GM21526 (cell line): ENCODE results near the gene SOX15.
"Not testable (repeated sequence)": the region's sequence is repeated elsewhere in the genome, so short reads cannot be mapped to it uniquely, and the experiment has no call there.

Experiments used
- ATAC-seq: cut with Tn5 transposase; IDR thresholded peaks from one replicate; pipeline ENCODE4 v1.9.1; 2021; ENCODE audit warnings: moderate library complexity; ENCODE audit not compliant: unreplicated experiment, low FRiP score

The SOX15 gene

DNA sequence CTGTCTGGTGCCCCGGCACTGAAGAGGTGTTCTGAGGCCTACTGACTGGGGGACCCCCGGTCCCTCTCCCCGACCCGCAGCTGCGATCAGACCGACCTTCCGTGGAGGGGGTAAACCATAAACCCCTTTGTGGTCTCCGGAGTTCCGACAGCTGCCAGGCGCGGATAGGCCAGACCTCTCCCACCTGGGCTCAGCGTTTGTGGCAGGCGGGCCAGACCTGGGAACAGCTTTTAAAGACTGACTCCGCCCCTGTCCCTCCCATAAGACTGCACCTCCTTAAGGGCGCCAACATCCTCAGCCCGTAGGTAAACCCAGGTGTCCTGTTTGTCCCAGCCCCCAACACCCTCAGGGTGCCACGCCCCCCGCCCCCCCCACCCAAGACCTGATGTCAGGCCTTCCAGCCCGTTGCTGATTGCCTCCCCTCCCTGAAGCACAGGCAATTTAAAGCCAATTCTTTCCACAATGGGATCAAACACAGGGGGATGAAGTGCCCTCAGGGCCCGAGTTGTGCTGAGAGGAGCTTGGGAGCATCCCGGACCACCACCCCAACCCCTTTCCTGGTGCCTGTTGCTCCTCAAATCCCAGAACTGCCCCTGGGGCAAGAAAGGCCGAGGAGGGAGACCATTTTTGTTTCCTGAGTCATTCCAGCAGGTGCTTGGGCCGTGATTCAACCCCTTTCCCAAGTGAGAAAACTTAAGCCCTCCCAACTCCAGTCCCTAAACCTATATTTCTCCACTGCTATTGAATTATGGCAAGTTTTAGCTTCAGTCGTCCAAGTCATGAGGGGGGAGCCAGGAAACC is at the start of gene SOX15:
SOX15 (minus strand) TSS at position 204 of the 801 bp plus-strand sequence. CDS start 418 bp downstream, outside the sequence.
- ATAC-seq: no peak

DNA sequence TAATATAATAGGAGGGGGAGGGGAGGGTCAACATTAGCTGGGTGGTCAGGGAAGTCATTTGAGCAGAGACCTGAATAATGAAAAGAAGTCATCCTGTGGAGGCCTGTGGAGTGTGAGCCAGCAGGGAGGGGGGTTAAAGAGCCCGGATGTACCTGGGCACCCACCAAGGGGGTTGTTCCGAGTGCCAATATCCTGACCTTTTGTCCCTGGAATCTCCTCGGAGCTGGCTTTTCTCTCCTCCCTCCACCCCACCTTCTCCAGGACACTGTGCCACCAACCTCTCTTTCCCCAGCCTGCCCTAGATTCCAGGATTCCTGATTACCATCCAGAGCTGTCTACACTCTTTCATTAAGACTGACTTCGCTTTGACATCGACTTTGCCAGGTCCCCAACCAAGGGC is 46.3 kb upstream of the SOX15 start:
- no peak for ATAC-seq

GRCh38 chr17:7634384-7634783 is 44.5 kb upstream of the SOX15 start:
- no peak for ATAC-seq

GRCh38 chr17:7633093-7633492 is 43.2 kb upstream of the SOX15 start:
- ATAC-seq: no peak

DNA sequence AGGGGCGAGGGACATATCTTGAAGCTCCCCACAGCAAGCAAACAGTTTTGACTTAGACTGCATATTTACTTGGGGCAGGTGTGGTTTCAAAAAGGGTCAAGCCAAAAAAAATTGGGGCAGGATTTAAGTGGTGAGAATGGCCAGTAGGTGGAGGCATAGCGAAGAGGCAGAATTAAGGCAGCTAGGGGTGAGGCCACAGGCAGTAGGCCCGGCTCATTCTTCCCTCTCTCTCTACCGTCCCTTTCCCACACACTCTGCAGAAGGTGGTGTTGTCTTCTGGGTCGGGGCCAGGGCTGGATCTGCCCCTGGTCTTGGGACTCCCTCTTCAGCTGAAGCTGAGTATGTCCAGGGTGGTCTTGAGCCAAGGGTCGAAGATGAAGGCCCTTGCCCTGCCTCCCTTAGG is 42.6 kb upstream of the SOX15 start:
- ATAC-seq: no peak

DNA sequence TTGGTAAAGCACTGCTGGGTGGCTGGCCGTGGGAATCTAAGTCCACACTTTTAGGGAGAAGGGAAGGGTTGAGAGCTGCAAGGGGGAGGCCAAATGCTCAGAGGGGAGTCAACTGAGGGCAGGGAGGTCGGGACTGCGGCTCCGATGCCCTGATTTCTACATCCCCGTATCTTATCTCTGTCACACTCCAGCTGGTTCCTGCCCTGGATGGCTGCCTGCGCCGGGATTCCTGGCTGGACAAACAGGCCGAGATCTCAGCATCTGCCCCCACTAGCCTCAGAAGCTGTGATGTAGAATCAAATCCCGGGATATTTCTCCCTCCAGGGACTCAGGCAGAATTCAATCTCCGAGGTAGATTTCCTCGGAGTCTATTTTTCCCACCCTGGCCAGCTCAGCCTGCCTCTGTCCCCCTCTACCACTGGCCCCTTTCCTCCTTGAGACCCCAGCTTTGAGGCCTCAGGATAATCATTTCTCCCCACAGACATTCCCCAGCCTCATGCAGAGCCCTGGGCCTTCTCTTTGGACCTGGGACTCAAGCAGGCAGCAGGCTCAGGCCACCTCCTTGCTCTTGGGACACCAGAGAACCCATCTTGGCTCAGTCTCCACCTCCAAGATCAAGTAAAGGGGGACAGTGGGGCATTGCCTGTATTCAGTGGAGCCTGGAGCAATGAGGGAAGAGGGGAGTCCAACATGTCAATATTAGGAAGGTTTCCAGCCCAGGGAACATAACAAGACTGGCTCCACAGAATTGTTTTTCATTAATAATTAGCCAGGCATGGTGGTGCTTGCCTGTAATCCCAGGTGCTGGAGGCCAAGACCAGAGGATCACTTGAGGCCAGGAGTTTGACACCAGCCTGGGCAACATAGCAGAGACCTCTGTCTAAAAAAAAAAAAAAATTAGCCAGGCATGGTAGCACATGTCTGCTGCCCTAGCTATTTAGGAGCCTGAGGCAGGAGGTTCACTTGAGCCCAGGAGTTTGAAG is 41.8 kb upstream of the SOX15 start:
- ATAC-seq: no peak

DNA sequence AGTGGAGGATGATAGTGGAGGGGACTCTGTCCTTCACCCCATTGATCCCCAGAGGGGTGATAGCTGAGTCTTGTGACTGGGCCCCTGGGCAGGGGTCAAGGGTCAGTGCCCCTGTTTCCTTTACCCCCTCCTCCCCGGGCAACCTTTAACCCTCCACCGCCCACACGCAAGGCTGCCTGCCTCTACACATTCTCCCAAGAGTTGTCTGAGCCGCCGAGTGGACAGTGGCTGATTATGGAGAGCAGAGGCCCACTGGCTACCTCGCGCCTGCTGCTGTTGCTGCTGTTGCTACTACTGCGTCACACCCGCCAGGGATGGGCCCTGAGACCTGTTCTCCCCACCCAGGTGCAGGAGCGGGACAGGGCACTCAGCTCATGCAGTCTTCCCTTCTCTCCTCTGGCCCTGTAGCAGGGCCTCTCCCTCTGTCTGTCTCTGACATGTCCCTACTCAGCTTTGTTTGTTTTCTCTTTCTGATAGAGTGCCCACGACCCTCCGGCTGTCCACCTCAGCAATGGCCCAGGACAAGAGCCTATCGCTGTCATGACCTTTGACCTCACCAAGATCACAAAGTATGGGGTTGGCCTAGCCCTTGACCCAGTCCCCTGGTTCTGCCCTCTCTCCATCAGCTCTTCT is 40.2 kb upstream of the SOX15 start, which contains the start of gene SHBG:
SHBG (plus strand) TSS at position 197 of the 633 bp plus-strand sequence; CDS start at position 235, 38 bp downstream.
- ATAC-seq: no peak

GRCh38 chr17:7627250-7628121 is 37.6 kb upstream of the SOX15 start, which contains the start of gene SAT2:
Gene SAT2 (minus strand): TSS chr17:7627821. CDS start chr17:7627635, 186 bp downstream.
- ATAC-seq: peak; percentile 68

DNA sequence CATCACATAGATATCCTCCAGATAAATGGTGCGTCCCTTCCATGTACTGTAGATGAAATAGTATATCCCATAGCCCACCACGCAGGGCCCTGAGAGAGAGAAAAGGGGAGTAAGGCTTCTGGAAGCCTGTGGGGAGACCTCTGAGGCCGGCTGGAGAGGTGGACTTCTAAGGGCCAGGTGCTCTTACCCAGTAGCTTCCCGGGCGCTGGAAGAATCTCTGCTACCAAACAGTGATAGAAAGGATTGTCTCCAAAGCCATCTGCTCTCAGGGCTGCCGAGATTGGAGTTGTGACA is 37.0 kb upstream of the SOX15 start:
- no peak for ATAC-seq

- ATAC-seq: no peak
Measured at GRCh38 chr17:7626307-7626706, 36.4 kb upstream of the SOX15 start.

DNA sequence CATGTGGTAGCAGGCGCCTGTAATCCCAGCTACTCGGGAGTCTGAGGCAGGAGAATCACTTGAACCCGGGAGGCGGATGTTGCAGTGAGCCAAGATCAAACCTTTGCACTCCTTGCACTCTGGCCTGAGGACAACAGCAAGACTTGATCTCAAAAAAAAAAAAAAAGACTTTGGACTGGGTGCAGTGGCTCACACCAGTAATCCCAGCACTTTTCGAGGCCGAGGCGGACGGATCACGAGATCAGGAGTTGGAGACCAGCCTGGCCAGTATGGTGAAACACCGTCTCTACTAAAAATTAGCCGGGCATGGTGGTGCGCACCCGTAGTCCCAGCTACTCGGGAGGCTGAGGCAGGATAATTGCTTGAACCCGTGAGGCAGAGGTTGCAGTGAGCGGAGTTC is 35.9 kb upstream of the SOX15 start:
- not testable (repeated sequence) for ATAC-seq

DNA sequence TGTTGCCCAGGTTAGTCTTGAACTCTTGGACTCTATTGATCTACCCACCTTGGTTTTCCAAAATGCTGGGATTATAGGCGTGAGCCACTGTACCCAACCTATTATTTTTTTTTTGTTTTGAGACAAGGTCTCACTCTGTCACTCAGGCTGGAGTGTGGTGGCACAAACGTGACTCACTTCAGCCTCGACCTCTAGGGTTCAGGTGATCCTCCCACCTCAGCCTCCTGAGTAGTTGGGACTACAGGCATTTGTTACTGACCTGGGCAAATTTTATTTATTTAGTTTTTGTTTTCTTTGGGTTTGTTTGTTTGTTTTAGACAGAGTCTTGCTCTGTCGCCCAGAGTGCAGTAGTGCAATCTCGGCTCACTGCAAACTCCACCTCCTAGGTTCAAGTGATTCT is 33.8 kb upstream of the SOX15 start:
- ATAC-seq: no peak

- no peak for ATAC-seq
Measured at GRCh38 chr17:7620835-7621234, 30.9 kb upstream of the SOX15 start.

- no peak for ATAC-seq
Measured at GRCh38 chr17:7618608-7619007, 28.7 kb upstream of the SOX15 start.

DNA sequence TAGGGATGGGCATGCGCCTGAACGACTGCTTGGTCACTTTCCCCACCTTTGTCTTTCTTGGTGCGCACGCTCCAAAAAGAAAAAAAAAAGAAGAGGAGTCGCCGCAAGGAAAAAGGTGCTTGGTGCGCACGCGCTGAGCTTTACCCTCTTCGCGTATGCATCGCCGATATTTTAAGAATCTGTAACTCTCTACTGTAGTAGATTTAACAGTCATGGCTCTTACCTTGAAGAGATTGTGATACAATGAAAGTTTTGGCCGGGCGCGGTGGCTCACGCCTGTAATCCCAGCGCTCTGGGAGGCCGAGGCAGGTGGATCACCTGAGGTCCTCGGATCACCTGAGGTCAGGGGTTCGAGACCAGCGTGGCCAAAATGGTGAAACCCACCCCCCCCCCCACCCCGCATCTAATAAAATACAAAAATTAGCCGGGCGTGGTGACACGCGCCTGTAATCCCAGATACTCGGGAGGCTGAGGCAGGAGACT is 25.4 kb upstream of the SOX15 start:
- ATAC-seq: no peak

- ATAC-seq: peak; percentile 78
Measured at GRCh38 chr17:7614425-7615264, 24.8 kb upstream of the SOX15 start, which contains the start of gene FXR2. Gene FXR2 (minus strand): TSS chr17:7614897. CDS start chr17:7614532, 365 bp downstream.

DNA sequence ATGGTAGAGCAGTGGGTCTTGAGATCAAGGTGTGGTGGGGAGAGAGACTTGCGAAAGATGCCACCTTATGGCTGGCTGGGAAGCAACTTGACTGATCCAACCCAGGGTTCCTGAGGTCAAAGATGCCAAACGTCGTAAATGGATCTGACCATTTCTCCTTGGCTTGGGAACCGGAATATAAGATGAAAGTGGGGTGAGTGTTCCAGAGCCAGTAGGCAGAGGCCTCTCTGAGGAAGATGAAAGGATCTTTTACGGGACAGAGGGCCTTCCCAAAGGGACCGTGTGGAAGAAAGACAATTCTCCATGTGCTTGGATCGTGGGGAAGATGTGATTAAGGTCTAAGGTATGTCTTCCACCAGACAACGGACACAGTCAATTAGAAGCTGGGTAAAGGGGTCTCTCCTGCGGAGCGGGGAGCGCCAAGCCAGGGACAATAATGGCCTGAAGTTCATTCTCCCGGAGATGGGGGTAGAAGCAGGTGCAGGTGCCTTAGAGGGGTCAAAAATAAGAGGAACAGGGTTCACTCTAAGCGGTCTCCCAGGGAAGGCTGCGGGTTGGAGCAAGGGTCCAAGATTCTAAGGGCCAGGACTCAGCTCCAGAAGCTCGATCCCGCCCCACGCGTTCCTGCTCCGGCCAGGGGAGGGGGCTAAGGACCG is 24.0 kb upstream of the SOX15 start:
- ATAC-seq: no peak

- no peak for ATAC-seq
Measured at GRCh38 chr17:7612294-7612640, 22.4 kb upstream of the SOX15 start.
